GM18519 (cell line): ENCODE measurements around the gene SPN.
"Not testable (repeated sequence)": the region's sequence is repeated elsewhere in the genome, so short reads cannot be mapped to it uniquely, and the experiment has no call there.

Source experiments
- ATAC-seq: cut with Tn5 transposase; IDR thresholded peaks from one replicate; pipeline ENCODE4 v1.9.1; 2021; ENCODE audit warnings: mild to moderate bottlenecking, moderate library complexity; ENCODE audit not compliant: unreplicated experiment, low FRiP score

The SPN gene

DNA sequence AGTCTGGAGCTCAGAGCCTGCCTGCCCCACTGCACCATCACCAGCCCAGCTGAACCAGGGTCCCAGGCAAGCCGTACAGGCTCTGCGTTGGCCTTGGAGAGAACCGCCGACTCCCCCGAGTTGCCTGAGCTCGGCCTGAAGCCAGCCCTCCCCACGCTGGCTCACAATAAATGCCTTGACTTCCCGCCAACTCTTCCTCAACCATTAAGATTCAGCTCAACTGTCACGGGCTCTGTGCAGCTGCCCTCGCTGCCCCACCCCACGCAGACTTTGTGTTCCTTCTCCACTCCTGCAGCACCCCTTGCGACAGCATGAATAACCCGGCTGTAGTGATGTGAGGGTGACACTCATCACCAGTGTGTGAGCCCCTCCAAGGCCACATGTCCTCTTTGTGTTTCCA lies 11.1 kb downstream of the SPN start:
- ATAC-seq: no peak

DNA sequence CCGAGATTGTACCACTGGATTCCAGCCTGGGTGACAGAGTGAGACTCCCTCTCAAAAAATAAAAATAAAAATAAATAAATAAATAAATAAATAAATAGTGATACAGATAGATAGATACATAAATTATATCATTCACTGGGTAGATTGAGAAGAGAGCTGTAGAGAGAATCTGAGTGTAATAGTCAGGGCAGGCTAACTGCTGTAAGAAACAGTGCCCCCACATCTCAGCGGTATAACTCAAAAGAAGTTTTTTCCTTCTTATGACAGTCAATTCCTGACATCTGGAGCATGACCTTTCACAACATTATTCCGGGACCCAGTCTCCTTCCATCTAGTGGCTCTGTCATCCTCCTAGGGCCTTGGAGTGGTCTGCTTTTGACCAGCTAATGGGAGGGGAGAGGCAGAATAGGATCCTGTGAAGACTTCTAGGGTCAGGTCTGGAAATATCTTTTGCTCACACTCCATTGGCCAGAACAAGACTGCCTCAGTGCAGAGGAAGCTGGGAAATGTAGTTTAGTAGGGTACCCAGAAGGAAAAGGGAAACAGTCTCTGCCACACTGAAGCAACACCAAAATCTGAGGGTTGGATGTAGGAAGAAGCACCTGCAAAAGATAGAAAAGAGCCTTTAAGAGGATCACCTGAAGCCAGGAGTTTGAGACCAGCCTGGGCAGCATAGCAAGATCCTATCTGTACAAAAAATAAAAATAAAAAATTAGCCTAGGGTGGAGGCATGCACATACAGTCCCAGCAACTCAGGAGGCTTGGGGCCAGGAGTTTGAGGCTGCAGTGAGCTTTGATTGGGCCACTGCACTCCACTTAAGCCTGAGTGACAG lies 13.0 kb downstream of the SPN start:
- ATAC-seq: no peak

GRCh38 chr16:29676989-29677785 lies 14.1 kb downstream of the SPN start:
- no peak for ATAC-seq

GRCh38 chr16:29678691-29679267 lies 15.7 kb downstream of the SPN start, which contains the start of gene QPRT:
QPRT (plus strand) TSS chr16:29679180; CDS start chr16:29679198, 18 bp downstream.
- no peak for ATAC-seq

DNA sequence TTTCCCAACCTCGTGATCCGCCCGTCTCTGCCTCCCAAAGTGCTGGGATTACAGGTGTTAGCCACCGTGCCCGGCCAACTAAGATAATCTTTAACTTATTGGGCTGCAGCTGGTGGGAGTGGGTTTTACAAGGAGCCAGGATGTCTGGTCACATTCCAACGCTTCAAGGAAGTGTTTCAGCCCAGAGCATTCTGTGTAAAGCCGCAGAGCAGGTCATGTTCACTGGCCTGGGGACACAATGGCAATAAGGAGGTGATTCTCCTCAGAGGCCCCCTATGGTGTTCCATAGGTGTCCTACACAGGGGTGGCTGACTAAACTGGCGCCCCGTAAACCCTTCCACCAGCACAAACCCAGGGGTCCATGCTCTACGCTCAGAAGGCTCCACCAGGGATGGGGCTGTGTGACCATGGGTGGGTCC lies 17.1 kb downstream of the SPN start:
- no peak for ATAC-seq

DNA sequence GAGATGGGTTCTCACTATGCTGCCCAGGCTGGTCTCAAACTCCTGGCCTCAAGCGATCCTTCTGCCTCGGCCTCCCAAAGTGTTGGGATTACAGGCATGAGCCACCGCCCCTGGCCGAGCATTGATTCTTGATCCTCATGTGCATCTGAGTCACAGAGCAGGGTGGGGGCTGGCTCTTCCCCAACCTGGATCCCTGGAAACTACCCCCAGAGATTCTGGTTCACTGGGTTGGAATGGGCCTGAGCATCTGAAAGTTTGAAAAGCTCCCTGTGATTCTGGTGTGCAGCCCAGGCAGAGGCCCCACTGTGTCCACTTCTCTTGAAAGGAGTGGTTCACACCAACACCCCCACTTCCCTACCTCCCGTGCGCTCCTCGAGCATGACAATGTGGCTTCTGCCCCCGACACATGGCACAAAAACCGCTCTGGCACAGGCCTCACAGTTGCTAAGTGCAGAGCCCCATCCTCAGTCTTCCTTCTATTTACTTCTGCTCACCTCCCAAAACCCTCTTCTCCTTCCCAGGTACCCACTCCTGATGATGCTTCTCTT lies 20.6 kb downstream of the SPN start:
- ATAC-seq: no peak

DNA sequence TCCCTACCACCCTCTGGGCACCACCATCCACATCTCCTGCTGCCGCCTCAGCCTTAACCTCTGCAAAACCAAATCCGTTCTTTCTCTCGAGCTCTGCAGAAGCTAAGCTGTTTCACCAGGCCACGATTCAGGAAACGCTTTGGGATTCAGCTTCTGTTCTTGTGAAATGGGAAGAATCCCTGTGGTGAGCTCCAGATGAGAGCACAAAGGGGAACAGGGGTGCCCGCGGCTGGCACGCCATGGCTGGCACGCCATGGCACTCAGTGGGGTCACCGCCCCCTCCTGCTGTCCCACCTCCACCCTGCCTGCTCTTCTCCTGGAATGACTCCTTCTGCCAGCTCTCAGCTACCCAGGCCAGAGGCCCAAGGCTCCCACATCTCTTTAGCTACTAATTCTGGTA lies 21.6 kb downstream of the SPN start:
- no peak for ATAC-seq

- no peak for ATAC-seq
Observed at GRCh38 chr16:29686740-29687332, 23.8 kb downstream of the SPN start.

DNA sequence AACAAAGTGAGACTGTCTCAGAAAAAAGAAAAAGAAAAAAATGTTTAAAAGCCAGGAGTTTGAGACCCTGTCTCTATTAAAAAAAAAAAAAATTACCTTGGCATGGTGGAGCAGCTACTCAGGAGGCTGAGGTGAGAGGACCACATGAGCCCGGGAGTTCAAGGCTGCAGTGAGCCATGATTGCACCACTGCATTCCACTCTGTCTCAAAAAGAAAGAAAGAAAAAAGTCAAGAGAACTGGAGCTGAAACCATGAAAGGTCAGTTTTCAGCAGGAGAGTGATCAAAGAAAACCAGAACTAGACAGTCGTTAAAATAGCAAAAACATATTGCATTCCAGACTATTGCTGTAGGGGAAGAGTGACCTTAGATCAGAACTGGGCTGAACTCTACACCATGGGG lies 24.7 kb downstream of the SPN start:
- ATAC-seq: no peak

GRCh38 chr16:29688172-29688571 lies 25.1 kb downstream of the SPN start:
- ATAC-seq: no peak

GRCh38 chr16:29689490-29690351 lies 26.7 kb downstream of the SPN start:
- ATAC-seq: not testable (repeated sequence)

DNA sequence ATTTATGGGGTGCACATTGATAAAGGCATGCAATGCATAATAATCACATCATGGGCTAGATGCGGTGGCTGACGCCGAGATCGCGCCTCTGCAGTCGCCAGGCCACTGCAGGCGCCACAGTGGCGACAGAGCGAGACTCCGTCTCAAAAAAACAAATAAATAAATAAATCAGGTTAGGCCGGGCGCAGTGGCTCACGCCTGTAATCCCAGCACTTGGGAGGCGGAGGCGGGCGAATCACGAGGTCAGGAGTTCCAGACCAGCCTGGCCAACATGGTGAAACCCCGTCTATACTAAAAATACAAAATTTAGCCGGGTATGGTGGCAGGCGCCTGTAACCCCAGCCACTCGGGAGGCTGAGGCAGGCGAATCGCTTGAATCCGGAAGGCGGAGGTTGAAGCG lies 29.6 kb downstream of the SPN start:
- ATAC-seq: not testable (repeated sequence)

GRCh38 chr16:29694384-29695195 lies 31.5 kb downstream of the SPN start:
- no peak for ATAC-seq

GRCh38 chr16:29695675-29696074 lies 32.6 kb downstream of the SPN start:
- not testable (repeated sequence) for ATAC-seq

GRCh38 chr16:29696881-29697331 lies 33.9 kb downstream of the SPN start:
- ATAC-seq: no peak

DNA sequence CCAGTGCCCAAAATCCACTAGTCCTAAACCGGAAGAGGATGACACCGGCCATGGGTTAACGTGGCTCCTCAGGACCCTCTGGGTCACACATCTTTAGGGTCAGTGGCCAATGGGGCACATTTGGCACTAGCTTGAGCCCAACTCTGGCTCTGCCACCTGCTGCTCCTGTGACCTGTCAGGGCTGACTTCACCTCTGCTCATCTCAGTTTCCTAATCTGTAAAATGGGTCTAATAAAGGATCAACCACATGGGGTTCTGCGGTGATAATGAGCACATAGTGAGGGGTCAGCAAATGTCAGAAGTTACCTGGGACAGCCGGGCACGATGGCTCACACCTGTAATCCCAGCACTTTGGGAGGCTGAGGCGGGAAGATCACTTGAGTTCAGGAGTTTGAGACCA lies 34.3 kb downstream of the SPN start:
- no peak for ATAC-seq

DNA sequence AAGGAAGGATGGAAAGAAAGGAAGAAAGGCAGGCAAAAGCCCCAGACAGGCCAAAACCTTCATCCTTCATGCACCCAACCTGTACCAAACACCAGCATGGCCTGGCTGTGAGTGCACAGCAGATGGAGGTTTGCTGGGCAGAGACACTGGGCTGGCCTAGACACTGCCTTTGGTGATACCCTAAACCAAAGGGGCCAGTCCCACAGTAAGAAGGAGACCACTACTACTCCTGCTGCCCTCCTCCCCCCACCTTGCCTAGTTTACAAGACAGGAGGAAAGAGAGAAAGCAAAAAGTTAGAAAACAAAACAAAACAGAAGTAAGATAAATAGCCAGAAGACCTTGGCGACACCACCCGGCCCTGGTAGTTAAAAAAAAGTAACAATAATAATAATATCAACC lies 35.0 kb downstream of the SPN start:
- no peak for ATAC-seq

DNA sequence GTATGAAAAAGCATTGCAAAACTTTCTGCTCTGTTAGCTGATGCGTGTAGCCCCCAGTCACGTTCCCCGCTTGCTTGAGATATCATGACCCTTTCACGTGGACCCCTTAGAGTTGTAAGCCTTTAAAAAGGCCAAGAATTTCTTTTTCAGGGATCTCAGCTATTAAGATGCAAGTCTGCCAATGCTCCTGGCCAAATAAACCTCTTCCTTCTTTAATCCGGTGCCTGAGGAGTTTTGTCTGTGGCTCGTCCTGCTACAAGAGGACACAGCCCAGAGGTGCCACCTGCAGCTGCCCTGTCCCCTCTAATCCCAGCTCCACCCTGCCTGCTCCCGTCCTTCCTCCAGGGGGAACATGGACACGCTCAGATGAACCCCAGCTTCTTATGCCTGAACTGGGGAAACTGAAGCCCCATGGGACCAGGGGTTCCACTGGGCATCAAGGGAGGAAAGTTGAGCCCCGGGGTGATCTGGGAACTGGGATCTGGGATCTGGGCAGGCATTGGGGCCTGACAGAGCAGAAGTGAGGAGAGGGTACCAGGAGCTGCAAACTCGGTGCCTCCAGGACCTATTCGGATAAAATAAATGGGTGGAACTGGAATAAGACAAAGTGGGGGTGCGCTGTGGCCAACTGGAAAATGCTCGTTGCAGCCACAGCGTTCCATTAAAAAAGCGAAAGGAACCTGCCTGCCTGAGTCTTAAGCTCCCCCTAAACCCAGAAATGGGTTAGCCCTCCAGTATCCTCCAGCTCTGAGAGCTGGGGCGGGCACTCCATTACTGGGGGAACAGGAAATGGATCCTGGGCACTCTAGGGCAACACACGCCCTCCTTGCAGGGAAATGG lies 35.7 kb downstream of the SPN start:
- ATAC-seq: no peak
